ENCODE measurements around the gene FOXD4L4. TPM values are rescaled to one million over a fixed set of nuclear protein-coding genes. Genes with fewer than 3 reads are reported as not detected.
"Not testable (repeated sequence)": the region's sequence is repeated elsewhere in the genome, so short reads cannot be mapped to it uniquely, and the experiment has no call there.

The FOXD4L4 gene
- not detected in 2 replicates for total RNA-seq (2014; rRNA removed; shearing (Covaris generic); ENCODE audit: low replicate concordance)

- H3K9me3 ChIP-seq, DNase-seq, H3K27me3 ChIP-seq, H3K4me3 ChIP-seq, H3K36me3 ChIP-seq: not testable (repeated sequence)
Measured at GRCh38 chr9:65737096-65737564, at the start of gene FOXD4L4. FOXD4L4 (plus strand) TSS chr9:65737146; CDS start chr9:65737146, 0 bp downstream.

GRCh38 chr9:65703550-65703949 is 33.4 kb upstream of the FOXD4L4 start:
- not testable (repeated sequence) for H3K4me3 ChIP-seq, H3K36me3 ChIP-seq, H3K9me3 ChIP-seq, DNase-seq, H3K27me3 ChIP-seq

- not testable (repeated sequence) for H3K9me3 ChIP-seq, H3K27me3 ChIP-seq, DNase-seq, H3K36me3 ChIP-seq, H3K4me3 ChIP-seq
Measured at GRCh38 chr9:65714445-65714844, 22.5 kb upstream of the FOXD4L4 start.

- not testable (repeated sequence) for DNase-seq, H3K27me3 ChIP-seq, H3K9me3 ChIP-seq, H3K4me3 ChIP-seq, H3K36me3 ChIP-seq
Measured at GRCh38 chr9:65738133-65738532, 1.2 kb downstream of the FOXD4L4 start.

Other genes starting within 250 kb of the FOXD4L4 start
- gene ZNG1E, start 61.2 kb upstream of the FOXD4L4 start, total RNA-seq (2014; rRNA removed; shearing (Covaris generic); ENCODE audit: low replicate concordance) = 10.3 and 28.6 TPM in 2 replicates